ENCODE measurements around the gene B3GALT6. TPM values are rescaled to one million over a fixed set of nuclear protein-coding genes. Genes with fewer than 3 reads are reported as not detected.

B3GALT6 gene
- total RNA-seq, 1 donor: 24.7 TPM

DNA sequence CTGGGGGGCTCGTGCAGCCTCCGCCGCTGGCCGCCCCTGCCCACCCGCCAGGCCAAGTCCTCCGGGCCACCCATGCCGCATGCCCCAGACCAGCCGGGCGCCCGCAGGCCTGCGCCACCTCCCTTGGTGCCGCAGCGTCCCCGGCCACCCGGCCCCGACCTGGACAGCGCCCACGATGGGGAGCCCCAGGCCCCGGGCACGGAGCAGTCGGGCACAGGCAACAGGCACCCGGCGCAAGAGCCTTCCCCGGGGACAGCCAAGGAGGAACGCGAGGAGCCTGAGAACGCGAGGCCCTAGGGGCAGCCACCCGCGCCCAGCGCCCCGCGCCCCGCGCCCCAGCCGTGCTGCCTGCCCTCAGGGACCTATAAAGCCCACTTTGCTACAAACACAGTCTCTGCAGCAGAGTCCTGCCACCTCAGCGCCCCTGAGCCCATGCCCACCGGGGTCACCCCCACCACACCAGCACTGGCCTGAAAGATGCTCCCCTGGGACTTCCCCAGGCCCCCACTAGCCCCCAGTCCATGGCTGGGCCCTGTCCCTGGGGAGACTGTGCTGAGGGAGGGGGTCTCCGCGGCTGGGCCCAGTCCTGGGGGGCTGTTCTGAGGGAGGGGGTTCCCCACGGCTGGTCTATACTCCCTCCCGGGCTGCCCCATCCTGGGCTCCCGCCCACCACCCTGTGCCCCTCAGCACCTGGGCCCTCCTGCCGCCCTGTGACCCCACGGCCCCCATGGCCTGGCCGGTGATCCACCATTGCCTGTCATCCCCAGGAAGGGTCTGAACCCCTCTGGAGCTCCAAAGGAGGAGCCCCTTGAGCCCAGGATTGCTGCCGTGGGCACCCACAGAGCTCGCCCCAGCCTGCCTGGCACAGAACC, 34.2 kb upstream of the B3GALT6 start:
- TF ChIP-seq, protein P1, sequence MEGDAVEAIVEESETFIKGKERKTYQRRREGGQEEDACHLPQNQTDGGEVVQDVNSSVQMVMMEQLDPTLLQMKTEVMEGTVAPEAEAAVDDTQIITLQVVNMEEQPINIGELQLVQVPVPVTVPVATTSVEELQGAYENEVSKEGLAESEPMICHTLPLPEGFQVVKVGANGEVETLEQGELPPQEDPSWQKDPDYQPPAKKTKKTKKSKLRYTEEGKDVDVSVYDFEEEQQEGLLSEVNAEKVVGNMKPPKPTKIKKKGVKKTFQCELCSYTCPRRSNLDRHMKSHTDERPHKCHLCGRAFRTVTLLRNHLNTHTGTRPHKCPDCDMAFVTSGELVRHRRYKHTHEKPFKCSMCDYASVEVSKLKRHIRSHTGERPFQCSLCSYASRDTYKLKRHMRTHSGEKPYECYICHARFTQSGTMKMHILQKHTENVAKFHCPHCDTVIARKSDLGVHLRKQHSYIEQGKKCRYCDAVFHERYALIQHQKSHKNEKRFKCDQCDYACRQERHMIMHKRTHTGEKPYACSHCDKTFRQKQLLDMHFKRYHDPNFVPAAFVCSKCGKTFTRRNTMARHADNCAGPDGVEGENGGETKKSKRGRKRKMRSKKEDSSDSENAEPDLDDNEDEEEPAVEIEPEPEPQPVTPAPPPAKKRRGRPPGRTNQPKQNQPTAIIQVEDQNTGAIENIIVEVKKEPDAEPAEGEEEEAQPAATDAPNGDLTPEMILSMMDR (IDR thresholded peaks at IDR 0.05; ENCODE audit: insufficient read depth, low read length): no peak
- no peak for DNase-seq (ENCODE audit: low read depth)
- H3K4me3 ChIP-seq (ENCODE audit: low read depth, low read length): no peak overlapping the region

DNA sequence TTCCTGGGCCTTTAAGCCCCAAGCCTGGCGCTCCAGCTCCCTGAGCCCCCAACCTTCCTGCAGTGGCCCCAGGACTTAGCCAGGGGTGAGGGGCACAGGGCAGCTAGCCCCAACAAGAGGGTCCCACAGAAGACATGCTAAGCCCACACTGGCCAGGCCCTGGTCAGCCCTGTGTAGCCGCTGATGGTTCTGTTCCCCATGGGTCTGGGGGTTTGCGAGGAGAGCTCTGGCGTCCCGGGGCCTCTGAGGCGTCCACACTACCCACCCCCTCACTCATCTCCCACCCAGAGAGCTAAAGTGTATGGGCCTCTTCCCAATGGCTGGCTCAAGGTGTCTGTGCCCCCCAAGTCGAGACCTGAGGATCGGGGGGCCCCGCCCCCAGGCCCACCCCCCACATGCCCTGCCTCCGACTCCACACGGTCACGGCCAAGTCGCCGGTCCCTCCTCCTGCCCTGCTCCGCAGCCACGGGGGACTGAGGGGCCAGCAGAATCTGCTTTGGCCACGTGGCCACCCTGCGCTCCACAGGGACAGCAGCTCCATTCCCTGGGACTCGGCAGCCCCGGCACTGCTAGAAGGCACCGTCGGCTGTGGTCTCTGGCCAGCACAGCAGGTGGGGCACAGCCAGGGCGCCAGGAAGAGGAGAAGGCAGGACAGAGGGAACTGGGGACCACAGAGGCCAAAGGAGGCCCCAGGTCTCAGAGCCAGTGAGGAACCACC, 33.5 kb upstream of the B3GALT6 start:
- DNase-seq (ENCODE audit: low read depth): no peak
- no peak overlapping the region for H3K4me3 ChIP-seq (ENCODE audit: low read depth, low read length)
- TF ChIP-seq, protein P1 (IDR thresholded peaks at IDR 0.05; ENCODE audit: insufficient read depth, low read length): no peak

DNA sequence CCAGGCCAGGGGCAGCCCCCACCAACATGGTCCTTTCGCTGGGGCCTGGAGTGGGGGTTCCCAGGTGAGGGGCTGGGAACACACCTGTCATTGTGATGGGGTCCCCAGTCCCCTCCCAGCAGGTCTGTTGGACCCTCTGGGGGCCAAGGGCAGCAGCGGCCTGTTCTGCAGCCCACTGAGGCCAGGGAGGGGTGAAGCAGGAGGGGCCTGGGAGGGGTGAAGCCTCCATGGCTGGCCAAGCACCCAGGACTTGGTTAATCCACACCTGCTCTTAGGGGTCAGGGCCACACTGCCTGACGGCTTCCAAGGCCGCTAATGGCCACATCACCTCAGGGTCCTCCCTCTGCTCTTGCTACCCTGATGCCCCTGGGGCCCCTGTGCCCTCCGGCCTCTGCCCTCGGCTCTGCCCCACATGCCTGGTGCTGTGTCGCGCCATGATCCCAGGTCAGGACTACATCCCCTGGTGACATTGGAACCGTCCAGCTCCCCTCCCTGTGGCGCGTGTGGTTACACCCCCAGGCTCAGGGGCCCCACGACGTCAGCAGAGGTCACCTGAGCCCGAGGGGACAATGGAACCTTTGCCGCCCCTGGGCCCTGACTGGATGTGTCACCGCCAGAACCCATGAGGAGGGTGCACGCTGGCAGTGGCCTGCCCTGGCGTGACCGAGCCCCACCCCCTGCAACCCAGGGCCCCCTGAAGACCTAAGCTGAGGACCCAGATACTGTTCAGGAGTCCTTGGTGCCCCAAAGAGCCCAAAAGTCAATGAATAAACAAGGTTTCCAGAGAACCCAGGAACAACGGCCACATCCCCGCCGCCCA, 32.7 kb upstream of the B3GALT6 start:
- TF ChIP-seq, protein P1 (IDR thresholded peaks at IDR 0.05; ENCODE audit: insufficient read depth, low read length): no peak
- no peak for DNase-seq (ENCODE audit: low read depth)
- no peak overlapping the region for H3K4me3 ChIP-seq (ENCODE audit: low read depth, low read length)

DNA sequence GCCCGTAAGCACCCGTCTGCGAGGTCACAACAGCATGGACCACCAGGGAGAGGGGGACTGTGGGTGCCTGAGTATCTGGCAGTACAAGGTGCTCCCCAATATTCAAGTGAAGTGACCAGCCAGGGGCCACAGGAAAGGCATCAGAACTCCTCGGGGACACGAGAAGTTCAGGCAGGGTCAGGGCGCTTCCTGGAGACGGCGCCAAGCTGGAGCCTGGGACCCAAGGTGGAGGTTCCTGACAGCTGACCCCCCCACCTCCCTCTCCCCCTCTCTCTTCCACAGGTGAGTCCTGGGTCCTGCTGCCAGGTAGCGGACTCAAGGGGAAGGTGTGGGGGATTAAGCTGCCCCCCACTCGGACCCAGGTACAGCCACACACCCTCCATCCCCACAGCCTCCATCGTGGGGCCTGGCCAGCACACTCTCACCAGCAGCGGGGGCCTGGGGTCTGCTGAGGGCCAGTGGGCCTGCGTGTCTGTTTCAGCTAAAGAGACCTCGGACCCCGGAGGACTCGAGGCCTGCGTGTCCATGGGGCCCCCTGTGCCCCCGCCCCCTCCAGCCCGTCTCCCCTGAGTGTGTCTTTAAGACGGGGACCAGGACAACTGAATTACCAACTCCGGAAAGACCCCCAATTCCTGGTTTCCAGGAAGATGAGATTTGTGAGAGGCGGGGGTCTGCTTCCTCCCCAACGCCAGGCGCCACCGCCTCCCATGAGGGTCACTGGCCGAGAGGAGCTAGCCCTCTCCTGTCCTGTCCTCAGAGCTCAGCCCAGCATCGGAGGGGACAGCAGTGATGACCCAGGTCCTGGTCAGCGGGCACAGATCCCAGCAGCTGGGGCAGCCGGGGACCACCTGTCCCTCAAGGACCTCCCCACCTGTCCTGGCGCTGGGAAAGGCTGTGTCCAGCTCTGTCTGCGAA, 31.8 kb upstream of the B3GALT6 start:
- H3K4me3 ChIP-seq (ENCODE audit: low read depth, low read length): no peak overlapping the region
- TF ChIP-seq, protein P1 (IDR thresholded peaks at IDR 0.05; ENCODE audit: insufficient read depth, low read length): no peak
- no peak for DNase-seq (ENCODE audit: low read depth)

DNA sequence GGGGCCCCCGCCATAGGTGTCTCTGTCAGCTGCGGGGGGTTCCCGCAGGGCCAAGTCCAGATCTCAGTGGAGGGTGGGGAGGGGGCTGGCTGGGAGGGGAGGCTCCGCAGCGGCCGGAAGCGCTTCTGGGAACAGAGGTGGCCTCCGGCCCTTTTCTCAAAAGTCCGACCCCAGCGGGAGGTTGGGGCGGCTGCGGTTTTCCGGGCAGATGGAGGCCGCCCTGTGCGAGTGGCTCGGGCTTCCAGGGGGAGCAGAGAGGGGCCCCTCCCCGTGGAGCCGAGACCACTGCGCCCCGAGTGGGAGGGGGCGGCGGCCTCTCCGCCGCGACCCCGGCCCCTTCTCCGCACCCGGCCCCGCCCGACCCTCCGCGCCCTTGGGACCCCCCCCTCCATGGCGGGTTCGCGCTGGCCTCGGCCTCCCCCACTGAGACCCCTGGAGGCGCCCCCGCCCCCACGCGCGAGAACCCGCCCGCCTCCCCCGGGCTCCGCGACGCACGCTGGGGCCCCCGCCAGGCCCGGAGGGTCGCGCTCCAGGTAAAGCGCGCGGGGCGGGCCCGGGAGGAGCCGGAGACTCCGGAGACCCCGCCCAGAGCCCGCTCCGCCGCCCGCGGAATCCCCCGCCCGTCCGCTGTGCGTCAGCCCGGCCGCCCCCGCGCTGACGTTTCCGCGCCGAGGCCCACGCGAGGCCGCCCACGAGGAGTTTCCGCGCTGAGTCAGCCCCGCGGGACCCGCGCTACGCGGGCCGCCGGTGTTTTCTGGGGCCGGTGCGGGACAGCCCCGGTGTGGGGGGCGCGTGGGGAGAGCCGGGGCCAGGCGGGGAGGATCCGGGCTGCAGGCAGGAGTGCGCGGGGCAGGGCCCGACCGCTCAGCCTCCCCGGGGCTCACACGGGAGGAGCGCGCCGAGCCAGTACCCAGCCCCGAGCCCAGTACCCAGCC, 30.9 kb upstream of the B3GALT6 start:
- TF ChIP-seq, protein P1 (IDR thresholded peaks at IDR 0.05; ENCODE audit: insufficient read depth, low read length): no peak
- peak; percentile 37 for DNase-seq (ENCODE audit: low read depth)
- H3K4me3 ChIP-seq (ENCODE audit: low read depth, low read length): peak overlapping the region; percentile 48

All from fibroblast of the aortic adventitia (primary cell).